ENCODE data around the gene HYAL3. TPM values are rescaled to one million over a fixed set of nuclear protein-coding genes. Genes with fewer than 3 reads are reported as not detected.

The HYAL3 gene
- total and polyA plus RNA-seq, 7 donors, result 0.60 to 8.3 (median 3.3) TPM

DNA sequence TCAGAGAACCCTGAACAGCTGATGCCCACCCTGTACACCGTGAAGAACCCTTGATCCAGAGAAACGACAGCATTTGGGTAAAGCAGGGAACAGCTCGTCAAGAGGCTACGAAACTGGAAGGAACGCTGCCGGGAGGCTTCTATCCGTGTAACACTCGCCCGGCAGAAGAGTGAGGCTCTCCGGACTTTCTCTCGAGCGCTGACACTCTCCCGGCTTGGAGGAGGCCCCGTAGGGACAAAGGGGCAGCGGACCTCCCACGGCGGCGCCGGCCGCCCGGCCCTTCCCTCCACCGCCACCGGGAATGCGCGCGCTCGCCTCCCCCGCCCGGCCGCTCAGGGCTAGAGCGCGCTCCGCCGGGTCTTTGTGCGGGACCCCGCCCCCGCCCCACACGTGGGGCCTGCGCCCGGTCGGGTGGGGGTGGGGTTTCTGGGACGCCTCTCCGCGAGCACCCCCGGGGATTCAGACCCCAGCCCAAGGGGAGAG is 21.7 kb upstream of the HYAL3 start:
- 0 to 1% methylated on average over 45 of the region's 45 CpGs for WGBS, 2 donors
- DNase-seq, result peak; percentile 91
- Histone ChIP-seq H3K9me3 (no peaks in the 10 kb centered on the region), H3K27me3 (no peaks in the 10 kb centered on the region), H3K27ac (peak overlapping the region; percentile 88 to 92 (median 92)), H3K4me1 (peaks cover 0 to 66% (median 59%) of the 10 kb centered on the region in 4 donors), H3K36me3 (peaks cover 0 to 51% (median 9%) of the 10 kb centered on the region in 4 donors), H3K4me3 (peak overlapping the region; percentile 58 to 84 (median 75))
- intact Hi-C loops (cut with DNase I), result loop anchor here (2.0 to 10.0 kb wide), 3 partner anchors 22 to 1064 kb away; partner anchors contain the start of genes GNAT1, HYAL3, MANF and NAA80
- TF ChIP-seq, protein P1, sequence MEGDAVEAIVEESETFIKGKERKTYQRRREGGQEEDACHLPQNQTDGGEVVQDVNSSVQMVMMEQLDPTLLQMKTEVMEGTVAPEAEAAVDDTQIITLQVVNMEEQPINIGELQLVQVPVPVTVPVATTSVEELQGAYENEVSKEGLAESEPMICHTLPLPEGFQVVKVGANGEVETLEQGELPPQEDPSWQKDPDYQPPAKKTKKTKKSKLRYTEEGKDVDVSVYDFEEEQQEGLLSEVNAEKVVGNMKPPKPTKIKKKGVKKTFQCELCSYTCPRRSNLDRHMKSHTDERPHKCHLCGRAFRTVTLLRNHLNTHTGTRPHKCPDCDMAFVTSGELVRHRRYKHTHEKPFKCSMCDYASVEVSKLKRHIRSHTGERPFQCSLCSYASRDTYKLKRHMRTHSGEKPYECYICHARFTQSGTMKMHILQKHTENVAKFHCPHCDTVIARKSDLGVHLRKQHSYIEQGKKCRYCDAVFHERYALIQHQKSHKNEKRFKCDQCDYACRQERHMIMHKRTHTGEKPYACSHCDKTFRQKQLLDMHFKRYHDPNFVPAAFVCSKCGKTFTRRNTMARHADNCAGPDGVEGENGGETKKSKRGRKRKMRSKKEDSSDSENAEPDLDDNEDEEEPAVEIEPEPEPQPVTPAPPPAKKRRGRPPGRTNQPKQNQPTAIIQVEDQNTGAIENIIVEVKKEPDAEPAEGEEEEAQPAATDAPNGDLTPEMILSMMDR (IDR thresholded peaks at IDR 0.05), result no peak
- TF ChIP-seq POLR2A (IDR thresholded peaks at IDR 0.05) (peak in 1 of 2 donors; percentile 25), POLR2AphosphoS5 (IDR thresholded peaks at IDR 0.05) (peak in 2 of 4 donors; percentile 20 to 26), EP300 (IDR thresholded peaks at IDR 0.05) (no peak)

DNA sequence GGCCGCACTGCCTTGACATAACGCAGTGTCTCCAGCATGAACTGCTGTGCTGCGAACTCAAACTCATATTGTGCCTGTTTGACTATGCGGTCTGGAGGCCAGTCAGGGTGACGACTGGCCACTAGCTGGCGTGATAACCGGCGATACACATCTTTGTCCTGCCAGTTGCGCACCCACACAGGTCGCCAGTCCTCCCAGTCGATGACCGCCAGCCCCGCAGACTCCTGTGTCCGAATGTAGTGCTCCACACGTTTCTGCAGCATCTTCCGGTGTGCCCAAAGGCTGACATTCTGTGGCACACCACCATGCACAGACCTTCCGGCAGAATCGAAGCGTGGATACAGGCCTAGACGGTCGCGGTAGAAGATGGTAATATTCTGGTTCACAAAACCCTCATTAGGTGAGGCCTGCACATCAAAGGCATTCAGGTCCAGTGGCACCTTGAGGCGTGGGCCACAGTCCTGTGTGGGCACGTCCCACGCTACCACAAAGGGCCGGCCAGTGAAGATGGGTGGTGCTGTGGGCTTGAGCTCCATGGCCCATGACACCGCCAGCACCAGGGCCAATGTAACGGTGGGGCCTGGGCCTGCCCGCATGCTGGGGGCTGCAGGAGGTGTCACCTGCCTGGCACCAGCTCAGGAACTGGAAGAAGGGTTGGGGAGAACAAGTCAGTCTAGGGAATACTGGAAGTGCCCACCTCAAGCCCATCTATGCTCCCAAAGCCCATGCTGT is 20.9 kb upstream of the HYAL3 start:
- peaks cover 0 to 66% (median 59%) of the 10 kb centered on the region in 4 donors for H3K4me1 ChIP-seq
- 84 to 87% methylated on average over 29 of the region's 29 CpGs for WGBS, 2 donors

DNA sequence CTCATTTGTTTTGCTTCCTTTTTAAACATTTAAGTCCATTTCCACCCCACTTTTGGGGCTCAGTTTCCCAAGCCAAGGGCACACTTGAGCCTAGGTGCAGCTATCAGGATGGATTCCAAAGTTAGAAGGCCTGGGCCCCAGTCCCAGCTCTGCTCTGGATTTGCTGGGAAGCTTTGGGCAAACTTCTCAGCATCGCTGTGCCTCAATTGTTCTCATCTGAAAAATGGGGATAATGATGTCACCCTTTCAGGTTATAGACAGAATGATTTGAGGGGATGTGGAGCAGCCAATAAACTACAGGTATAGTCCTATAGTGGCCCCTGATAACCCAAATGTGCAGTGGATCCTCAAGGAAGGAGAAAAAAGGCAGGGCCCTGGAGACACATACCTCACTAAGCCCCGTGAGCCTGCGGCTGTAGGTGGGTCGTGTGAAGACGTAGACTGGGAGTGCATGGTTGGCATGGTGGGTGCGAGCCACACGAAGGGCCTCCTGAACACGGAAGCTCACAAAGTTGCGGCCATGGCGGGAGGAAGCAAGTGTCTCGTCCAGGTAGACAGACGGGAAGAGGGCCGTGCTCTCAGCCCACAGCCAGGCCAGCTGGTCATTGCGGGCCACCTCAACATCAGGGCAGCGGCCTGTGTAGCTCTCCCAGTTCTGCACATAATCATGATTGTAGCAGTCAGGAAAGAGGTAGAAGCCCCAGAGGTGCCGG is 20.1 kb upstream of the HYAL3 start:
- intact Hi-C loops (cut with DNase I), result no loop called here
- no peak for DNase-seq
- no peaks in the 10 kb centered on the region for H3K9me3 ChIP-seq
- peak overlapping the region in 3 of 4 donors; percentile 13 to 92 (median 30) for H3K27ac ChIP-seq
- TF ChIP-seq, protein P1 (IDR thresholded peaks at IDR 0.05), result no peak
- TF ChIP-seq EP300 (IDR thresholded peaks at IDR 0.05), result no peak
- TF ChIP-seq POLR2AphosphoS5 (IDR thresholded peaks at IDR 0.05), result no peak
- no peak for TF ChIP-seq POLR2A (IDR thresholded peaks at IDR 0.05)
- H3K4me1 ChIP-seq, result peaks cover 0 to 61% (median 55%) of the 10 kb centered on the region in 4 donors
- 90 to 91% methylated on average over 16 of the region's 16 CpGs for WGBS, 2 donors
- no peaks in the 10 kb centered on the region for H3K27me3 ChIP-seq
- H3K4me3 ChIP-seq, result peak overlapping the region in 2 of 4 donors; percentile 72 to 84
- H3K36me3 ChIP-seq, result peaks cover 0 to 45% (median 6%) of the 10 kb centered on the region in 4 donors

More for the DNA sequence above, 20.9 kb upstream of the HYAL3 start:
- no peaks in the 10 kb centered on the region for H3K27me3 ChIP-seq
- H3K36me3 ChIP-seq, result peaks cover 0 to 48% (median 6%) of the 10 kb centered on the region in 4 donors
- DNase-seq, result no peak
- TF ChIP-seq EP300 (IDR thresholded peaks at IDR 0.05) (no peak), POLR2A (IDR thresholded peaks at IDR 0.05) (no peak), POLR2AphosphoS5 (IDR thresholded peaks at IDR 0.05) (no peak)
- TF ChIP-seq, protein P1 (IDR thresholded peaks at IDR 0.05), result no peak
- no peaks in the 10 kb centered on the region for H3K9me3 ChIP-seq
- peak overlapping the region; percentile 58 to 84 (median 75) for H3K4me3 ChIP-seq
- H3K27ac ChIP-seq, result peak overlapping the region; percentile 88 to 92 (median 92)
- intact Hi-C loops (cut with DNase I), result loop anchor here (2.0 to 10.0 kb wide), 3 partner anchors 21 to 1065 kb away; partner anchors contain the start of genes GNAT1, HYAL3, MANF and NAA80

DNA sequence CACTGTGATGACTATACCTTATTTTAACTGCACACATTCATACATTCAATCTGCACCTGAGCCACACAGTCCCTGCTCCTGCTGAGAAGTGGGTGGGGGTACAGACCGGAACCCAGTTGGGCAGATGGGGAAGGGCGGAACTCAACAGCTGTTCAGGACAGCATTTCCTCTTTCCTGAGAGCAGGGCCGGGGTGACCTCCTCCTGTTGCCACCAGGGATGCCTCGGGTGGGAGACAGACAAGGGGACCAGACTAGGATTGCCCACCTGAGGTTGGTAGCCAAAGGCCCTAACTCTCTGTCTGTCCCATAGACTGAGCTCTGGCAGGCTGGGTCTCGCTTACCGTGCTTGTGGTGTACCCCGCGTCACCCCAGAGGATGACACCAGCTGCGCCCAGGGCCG is 19.4 kb upstream of the HYAL3 start:
- TF ChIP-seq POLR2AphosphoS5 (IDR thresholded peaks at IDR 0.05) (no peak), EP300 (IDR thresholded peaks at IDR 0.05) (no peak), POLR2A (IDR thresholded peaks at IDR 0.05) (no peak)
- TF ChIP-seq, protein P1 (IDR thresholded peaks at IDR 0.05), result no peak
- DNase-seq, result no peak
- peaks cover 0 to 56% (median 52%) of the 10 kb centered on the region in 4 donors for H3K4me1 ChIP-seq
- H3K9me3 ChIP-seq, result no peaks in the 10 kb centered on the region
- H3K27me3 ChIP-seq, result no peaks in the 10 kb centered on the region
- H3K36me3 ChIP-seq, result peaks cover 0 to 45% (median 6%) of the 10 kb centered on the region in 4 donors
- H3K4me3 ChIP-seq, result no peak overlapping the region
- intact Hi-C loops (cut with DNase I), result no loop called here
- 73 to 75% methylated on average over 10 of the region's 10 CpGs for WGBS, 2 donors
- H3K27ac ChIP-seq, result peak overlapping the region in 2 of 4 donors; percentile 13 to 30

Data from sigmoid colon (tissue), 7 donors.